ENCODE measurements around the gene GRID2.

- no peak for TF ChIP-seq POLR2AphosphoS5 (IDR thresholded peaks at IDR 0.05; ENCODE audit: low read depth, low read length)
- no peak for TF ChIP-seq POLR2A (IDR thresholded peaks at IDR 0.05; ENCODE audit: low read depth, low read length)
- no peak for TF ChIP-seq SPI1 (IDR thresholded peaks at IDR 0.05; ENCODE audit: low read depth, low read length)
These were observed 995.4 kb downstream of the GRID2 start for GRCh38 chr4:93299118-93299517.

All from GM12891 (cell line).